KMS-11 (cell line): ENCODE data around the gene PLA2G2C.
"Not testable (repeated sequence)": the region's sequence is repeated elsewhere in the genome, so short reads cannot be mapped to it uniquely, and the experiment has no call there.

ENCODE experiments used
- H2AFZ ChIP-seq: fragments of 200-600 bp; sonication (generic); 2 replicates; pipeline ENCODE4 v1.6.1; 2016; ENCODE audit warnings: antibody characterized with exemption, mixed run types, low read depth
- H3K27ac ChIP-seq: fragments of 200-600 bp; sonication (generic); 2 replicates; pipeline ENCODE4 v1.6.1; 2016; ENCODE audit warnings: mild to moderate bottlenecking, mixed run types
- H3K27me3 ChIP-seq: fragments of 200-600 bp; sonication (generic); 2 replicates; pipeline ENCODE4 v1.6.1; 2017; ENCODE audit warnings: mild to moderate bottlenecking, low read depth, mixed run types, moderate library complexity; ENCODE audit not compliant: insufficient read depth
- H3K36me3 ChIP-seq: fragments of 200-600 bp; sonication (generic); 2 replicates; pipeline ENCODE4 v1.6.1; 2017; ENCODE audit warnings: mild to moderate bottlenecking, mixed run types; ENCODE audit not compliant: insufficient read depth
- H3K4me1 ChIP-seq: fragments of 200-600 bp; sonication (generic); 2 replicates; pipeline ENCODE4 v1.6.1; 2016; ENCODE audit warnings: mild to moderate bottlenecking, low read depth, mixed run types; ENCODE audit not compliant: poor library complexity, severe bottlenecking
- H3K4me2 ChIP-seq: fragments of 200-600 bp; sonication (generic); 2 replicates; pipeline ENCODE4 v1.7.0; 2016; ENCODE audit warnings: mild to moderate bottlenecking, mixed run types
- H3K4me3 ChIP-seq: fragments of 200-600 bp; sonication (generic); IDR thresholded peaks from 2 replicates; pipeline ENCODE4 v1.6.1; 2017; ENCODE audit warnings: low read depth, low read length, mixed read lengths; ENCODE audit not compliant: insufficient read depth
- H3K79me2 ChIP-seq: fragments of 200-600 bp; sonication (generic); 2 replicates; pipeline ENCODE4 v1.6.1; 2016; ENCODE audit warnings: low read depth, mixed run types; ENCODE audit not compliant: insufficient read depth
- H3K9ac ChIP-seq: fragments of 200-600 bp; sonication (generic); 2 replicates; pipeline ENCODE4 v1.6.1; 2016; ENCODE audit warnings: mild to moderate bottlenecking, mixed run types
- H4K20me1 ChIP-seq: fragments of 200-600 bp; sonication (generic); 2 replicates; pipeline ENCODE4 v1.6.1; 2016; ENCODE audit warnings: mild to moderate bottlenecking, mixed run types; ENCODE audit not compliant: insufficient read depth
- CTCF ChIP-seq: fragments of 200-600 bp; sonication (generic); conservative IDR thresholded peaks from 2 replicates; pipeline ENCODE4 v1.6.1; 2017; ENCODE audit warnings: low read depth, mild to moderate bottlenecking, antibody characterized with exemption, low read length, moderate library complexity, mixed read lengths

PLA2G2C gene

DNA sequence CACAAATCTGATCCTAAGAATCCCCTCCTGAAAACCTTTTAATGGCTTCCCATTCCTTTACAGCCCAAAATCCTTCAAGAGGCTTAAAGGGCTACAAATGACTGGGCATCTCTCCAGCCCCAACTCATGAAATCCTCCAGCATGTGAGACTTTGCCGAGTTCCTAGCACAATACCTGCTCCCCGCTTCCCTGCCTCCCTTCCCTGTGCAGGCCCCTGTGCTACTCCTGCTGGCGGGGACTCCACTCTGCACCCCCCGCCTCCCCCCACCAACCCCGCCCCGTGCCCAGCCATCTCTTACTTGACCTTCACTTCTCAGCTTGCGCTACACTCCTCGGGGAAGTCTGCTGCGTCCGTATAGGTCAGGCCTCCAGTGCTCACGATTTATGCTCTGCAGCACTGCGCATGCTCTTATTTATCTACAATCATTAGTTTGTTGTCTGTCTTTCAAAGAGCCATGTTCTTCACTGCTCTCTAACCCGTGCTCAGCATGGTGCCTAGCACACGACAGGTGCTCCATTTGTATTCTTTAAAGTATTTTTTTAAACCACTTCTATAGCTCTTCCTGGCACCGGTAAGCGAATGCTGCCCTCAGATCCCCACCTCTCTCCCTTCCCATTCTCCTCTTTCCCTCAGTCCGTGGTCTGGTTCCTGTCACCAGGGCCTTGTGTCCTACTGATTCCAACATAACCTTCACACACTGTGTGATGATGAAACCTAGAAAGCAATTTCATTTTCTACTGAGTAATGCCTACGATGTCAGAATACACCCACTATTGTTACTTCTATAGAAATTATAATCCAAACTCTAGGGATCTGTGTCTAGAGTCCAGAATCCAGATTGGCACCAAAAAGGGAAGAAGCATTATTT is 37.5 kb upstream of the PLA2G2C start:
- H3K27me3 ChIP-seq, result peaks cover 63% of the 10 kb centered on the region
- H2AFZ ChIP-seq, result no peak overlapping the region
- no peak overlapping the region for H3K9ac ChIP-seq

DNA sequence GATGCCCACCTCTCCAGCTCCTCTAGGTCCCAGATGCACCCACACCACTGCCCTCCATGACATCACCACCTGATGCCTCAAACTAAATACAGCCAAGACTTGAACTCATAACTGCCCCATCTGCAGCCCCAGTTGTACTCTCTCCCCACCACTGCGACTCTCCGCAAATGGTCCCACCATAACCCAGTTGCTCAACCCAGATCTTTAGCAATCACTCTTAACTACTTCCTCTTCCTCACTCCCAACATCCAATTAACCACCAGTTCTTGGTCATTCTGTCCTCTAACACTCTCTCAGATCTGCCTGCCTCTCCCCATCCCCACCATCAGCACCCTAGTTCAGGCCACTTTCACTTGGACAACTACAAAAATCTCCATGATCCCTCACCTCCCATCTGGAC is 36.8 kb upstream of the PLA2G2C start:
- no peak overlapping the region for H3K4me2 ChIP-seq
- no peak overlapping the region for H3K27ac ChIP-seq
- peaks cover 66% of the 10 kb centered on the region for H3K27me3 ChIP-seq
- no peak overlapping the region for H3K4me3 ChIP-seq
- no peak for TF ChIP-seq CTCF
- H3K4me1 ChIP-seq, result no peaks in the 10 kb centered on the region
- H3K79me2 ChIP-seq, result no peaks in the 10 kb centered on the region
- no peak overlapping the region for H2AFZ ChIP-seq
- no peak overlapping the region for H3K9ac ChIP-seq
- no peaks in the 10 kb centered on the region for H4K20me1 ChIP-seq
- no peaks in the 10 kb centered on the region for H3K36me3 ChIP-seq

More for the DNA sequence above, 37.5 kb upstream of the PLA2G2C start:
- no peak overlapping the region for H3K4me3 ChIP-seq
- TF ChIP-seq CTCF, result no peak
- H3K27ac ChIP-seq, result no peak overlapping the region
- H4K20me1 ChIP-seq, result no peaks in the 10 kb centered on the region
- H3K36me3 ChIP-seq, result no peaks in the 10 kb centered on the region
- no peaks in the 10 kb centered on the region for H3K4me1 ChIP-seq
- no peak overlapping the region for H3K4me2 ChIP-seq
- no peaks in the 10 kb centered on the region for H3K79me2 ChIP-seq

DNA sequence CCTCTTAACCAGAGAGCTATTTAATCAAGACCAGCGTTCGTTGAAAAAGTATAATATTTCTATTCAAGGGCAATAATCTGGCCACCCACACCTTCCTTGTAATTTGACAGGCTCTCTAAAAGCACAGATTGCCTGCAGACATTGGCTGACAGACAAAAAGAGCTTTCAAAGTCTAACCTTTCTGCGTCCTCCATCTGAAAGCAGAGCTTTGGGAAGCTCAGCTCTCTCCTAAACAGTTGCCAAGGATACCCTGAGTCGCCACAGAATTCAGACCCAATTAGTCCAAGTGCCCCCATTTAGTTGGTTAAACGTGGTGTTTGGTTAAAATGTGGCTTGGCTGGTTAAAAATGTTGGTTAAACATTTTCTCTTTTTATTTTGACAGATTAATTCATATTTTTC is 33.7 kb upstream of the PLA2G2C start:
- H3K4me2 ChIP-seq, result no peak overlapping the region
- no peaks in the 10 kb centered on the region for H3K79me2 ChIP-seq
- H3K36me3 ChIP-seq, result no peaks in the 10 kb centered on the region
- H3K27ac ChIP-seq, result no peak overlapping the region
- H3K9ac ChIP-seq, result no peak overlapping the region
- H3K4me1 ChIP-seq, result no peaks in the 10 kb centered on the region
- TF ChIP-seq CTCF, result no peak
- no peak overlapping the region for H2AFZ ChIP-seq
- peaks cover 54% of the 10 kb centered on the region for H3K27me3 ChIP-seq
- H3K4me3 ChIP-seq, result no peak overlapping the region
- H4K20me1 ChIP-seq, result no peaks in the 10 kb centered on the region

DNA sequence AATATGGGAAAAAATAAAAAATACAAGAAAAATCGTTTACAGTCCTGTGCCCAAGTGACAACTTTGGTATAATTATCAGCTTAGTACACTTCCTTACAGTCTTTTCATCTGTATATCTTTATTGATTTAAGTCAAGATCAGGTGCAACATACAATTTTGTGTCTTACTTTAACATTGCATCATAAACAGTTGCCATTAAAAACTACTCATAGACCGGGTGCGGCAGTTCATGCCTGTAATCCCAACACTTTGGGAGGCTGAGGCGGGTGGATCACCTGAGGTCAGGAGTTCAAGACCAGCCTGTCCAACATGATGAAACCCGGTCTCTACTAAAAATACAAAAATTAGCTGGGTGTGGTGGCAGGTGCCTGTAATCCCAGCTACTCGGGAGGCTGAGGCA is 32.7 kb upstream of the PLA2G2C start:
- not testable (repeated sequence) for H3K4me2 ChIP-seq, H3K36me3 ChIP-seq, H3K4me1 ChIP-seq, H3K27ac ChIP-seq, H2AFZ ChIP-seq, H4K20me1 ChIP-seq, H3K4me3 ChIP-seq, H3K9ac ChIP-seq, H3K79me2 ChIP-seq
- H3K27me3 ChIP-seq, result peaks cover 53% of the 10 kb centered on the region

DNA sequence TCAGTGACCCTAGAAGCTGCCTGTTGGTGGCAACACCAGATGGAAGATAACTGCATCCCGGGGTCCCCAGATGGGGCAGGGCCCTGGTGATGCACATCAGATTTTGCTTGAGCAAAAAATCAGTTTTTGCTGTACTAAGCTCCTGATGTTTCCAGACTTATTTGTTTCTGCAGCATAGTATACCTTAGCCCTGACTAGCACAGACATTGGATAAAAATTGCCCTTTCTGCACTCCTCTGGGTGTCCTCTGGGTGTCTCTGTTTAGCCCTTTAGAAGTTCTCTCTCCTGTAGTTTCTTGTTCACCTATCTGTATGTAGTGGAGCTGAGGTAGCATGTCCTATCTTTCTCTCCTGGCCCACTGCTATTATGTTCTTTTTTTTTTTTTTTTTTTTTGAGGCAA is 30.3 kb upstream of the PLA2G2C start:
- Histone ChIP-seq H2AFZ (no peak overlapping the region), H3K4me1 (no peaks in the 10 kb centered on the region), H3K9ac (no peak overlapping the region), H3K27me3 (peaks cover 56% of the 10 kb centered on the region), H3K36me3 (no peaks in the 10 kb centered on the region), H3K79me2 (no peaks in the 10 kb centered on the region), H3K4me3 (no peak overlapping the region), H3K27ac (no peak overlapping the region), H4K20me1 (no peaks in the 10 kb centered on the region), H3K4me2 (no peak overlapping the region)
- TF ChIP-seq CTCF, result peak; percentile 26; the same call in 1 of the 2 replicates
